ENCODE data around the gene CPLANE1. TPM values are rescaled to one million over a fixed set of nuclear protein-coding genes. Genes with fewer than 3 reads are reported as not detected.

Gene CPLANE1
- total and polyA plus RNA-seq, 9 of the 15 experiments (the other 6 are each of a cell fraction or from before 2014, with no cell fraction given): under 0.01 to 0.27 (median 0.08) TPM; not detected in 2

GRCh38 chr5:37170856-37171255, 78.3 kb downstream of the CPLANE1 start:
- Histone ChIP-seq H3K4me1 (replicated peaks in 1 of 2; ENCODE audit: control insufficient read depth in 2 of 2, insufficient read depth in 2 of 2, low read length in 2 of 2) (no peaks in the 10 kb centered on the region), H3K27ac (ENCODE audit: extremely low read depth, low read depth, low read length) (no peak overlapping the region), H3K4me3 (no peak overlapping the region), H3K27me3 (ENCODE audit: control insufficient read depth in 2 of 2, insufficient read depth in 2 of 2, low read length in 2 of 2) (peaks cover 18 to 22% of the 10 kb centered on the region in 2 experiments; a peak in 3 of 5 replicates), H4K20me1 (replicated peaks; ENCODE audit: control insufficient read depth, insufficient read depth, low read length) (no peaks in the 10 kb centered on the region), H3K4me2 (ENCODE audit: insufficient read depth, low read length) (no peak overlapping the region), H3K79me2 (ENCODE audit: control insufficient read depth, insufficient read depth, low read length) (no peaks in the 10 kb centered on the region), H3K9ac (ENCODE audit: insufficient read depth in 1 of 2, low read depth in 2 of 2, low read length in 2 of 2) (no peak overlapping the region), H3K9me1 (ENCODE audit: control insufficient read depth, insufficient read depth, low read length) (no peaks in the 10 kb centered on the region), H3K36me3 (ENCODE audit: control insufficient read depth, insufficient read depth, low read length) (no peaks in the 10 kb centered on the region), H3K9me3 (replicated peaks; ENCODE audit: control insufficient read depth, insufficient read depth, low read depth, low read length) (no peaks in the 10 kb centered on the region), H2AFZ (ENCODE audit: low read depth, low read length) (no peak overlapping the region)
- ATAC-seq (no peak), FAIRE-seq (no peak), DNase-seq (ENCODE audit: extremely low read depth in 1 of 4, low spot score in 3 of 4) (no peak)
- in situ Hi-C loops (cut with MboI) (no loop called here), intact Hi-C loops (cut with micrococcal nuclease) (no loop called here)
- 3% methylated on average over 6 of the region's 6 CpGs for WGBS (ENCODE audit: insufficient coverage, low coverage, missing lambda C conversion rate)
- TF ChIP-seq ZFP30 (CRISPR knock-in tag; IDR thresholded peaks at IDR 0.05; ENCODE audit: borderline replicate concordance) (no peak), ZNF79 (CRISPR knock-in tag; IDR thresholded peaks at IDR 0.05; ENCODE audit: low read depth) (no peak), EWSR1 (IDR thresholded peaks at IDR 0.05; ENCODE audit: borderline replicate concordance, low read depth, partially characterized antibody) (no peak), ZNF316 (IDR thresholded peaks at IDR 0.05) (peak; percentile 43; the same call in 1 of the 2 replicates)
- BruUV-seq (replicated peaks): no TSS peak
- ChIA-PET CTCF (ENCODE audit: low intra/inter-chr PET ratio) (no interaction called here), POLR2A (no interaction called here)

- Histone ChIP-seq H3K9me3 (replicated peaks; ENCODE audit: control insufficient read depth, insufficient read depth, low read depth, low read length) (no peaks in the 10 kb centered on the region), H4K20me1 (replicated peaks; ENCODE audit: control insufficient read depth, insufficient read depth, low read length) (no peaks in the 10 kb centered on the region), H3K9me1 (ENCODE audit: control insufficient read depth, insufficient read depth, low read length) (no peaks in the 10 kb centered on the region), H3K36me3 (ENCODE audit: control insufficient read depth, insufficient read depth, low read length) (no peaks in the 10 kb centered on the region), H3K4me2 (ENCODE audit: insufficient read depth, low read length) (no peak overlapping the region), H3K4me1 (replicated peaks in 1 of 2; ENCODE audit: control insufficient read depth in 2 of 2, insufficient read depth in 2 of 2, low read length in 2 of 2) (no peaks in the 10 kb centered on the region), H2AFZ (ENCODE audit: low read depth, low read length) (no peak overlapping the region), H3K9ac (ENCODE audit: insufficient read depth in 1 of 2, low read depth in 2 of 2, low read length in 2 of 2) (no peak overlapping the region), H3K27me3 (ENCODE audit: control insufficient read depth in 2 of 2, insufficient read depth in 2 of 2, low read length in 2 of 2) (peaks cover 4 to 13% of the 10 kb centered on the region in 2 experiments; a peak in 2 of 5 replicates), H3K79me2 (ENCODE audit: control insufficient read depth, insufficient read depth, low read length) (no peaks in the 10 kb centered on the region), H3K27ac (ENCODE audit: extremely low read depth, low read depth, low read length) (no peak overlapping the region), H3K4me3 (no peak overlapping the region)
- POLR2A ChIA-PET: no interaction called here
- no peak for FAIRE-seq
- no peak for ATAC-seq
- WGBS (ENCODE audit: insufficient coverage, low coverage, missing lambda C conversion rate): 3% methylated on average over 3 of the region's 3 CpGs
- CTCF ChIA-PET (ENCODE audit: low intra/inter-chr PET ratio): no interaction called here
- DNase-seq (ENCODE audit: extremely low read depth in 1 of 4, low spot score in 3 of 4): no peak
- BruUV-seq (replicated peaks): no TSS peak
- intact Hi-C loops (cut with micrococcal nuclease): no loop called here
- in situ Hi-C loops (cut with MboI): no loop called here
- TF ChIP-seq SAFB2 (IDR thresholded peaks at IDR 0.05; ENCODE audit: borderline replicate concordance, low read depth, low read length, severe bottlenecking) (no peak), GTF2E2 (tag; IDR thresholded peaks at IDR 0.05) (no peak), COPS2 (conservative IDR thresholded peaks at IDR 0.05) (no peak), ZNF57 (CRISPR knock-in tag; IDR thresholded peaks at IDR 0.05) (no peak), TAF1 (IDR thresholded peaks at IDR 0.05; ENCODE audit: control insufficient read depth, extremely low read depth, insufficient read depth, low read length, severe bottlenecking) (no peak), FOXO4 (CRISPR knock-in tag; IDR thresholded peaks at IDR 0.05) (no peak), CEBPB (tag; IDR thresholded peaks at IDR 0.05) (no peak), ADNP (tag; IDR thresholded peaks at IDR 0.05) (no peak), ZFP36 (IDR thresholded peaks at IDR 0.05; ENCODE audit: low read depth, low read length, partially characterized antibody) (no peak), ILK (tag; IDR thresholded peaks at IDR 0.05; ENCODE audit: borderline replicate concordance, low read depth) (no peak)
Measured at GRCh38 chr5:37166197-37166596, 83.0 kb downstream of the CPLANE1 start.
